Thyroid gland (tissue), 4 donors: ENCODE measurements around the gene DCAKD. TPM values are rescaled to one million over a fixed set of nuclear protein-coding genes. Genes with fewer than 3 reads are reported as not detected.

Experiments
- DNase-seq, 2 donors: peaks; one replicate each; pipeline ENCODE4 v3.0.0-alpha.2; 2019
- H3K27ac ChIP-seq, 3 donors: fragments of 200-600 bp; sonication (generic); 1 replicate in 2 of 3; 2 replicates in 1 of 3; pipeline ENCODE4 v1.5.1; 2016 to 2019; ENCODE audit warnings: mild to moderate bottlenecking in 1 of 3, moderate library complexity in 1 of 3
- H3K27me3 ChIP-seq: fragments of 200-600 bp; sonication (generic); one replicate; pipeline ENCODE4 v1.5.1; 2019
- H3K36me3 ChIP-seq, 2 donors: fragments of 200-600 bp; sonication (generic); one replicate each; pipeline ENCODE4 v1.5.1; 2016 to 2019
- H3K4me1 ChIP-seq, 2 donors: fragments of 200-600 bp; sonication (generic); one replicate each; pipeline ENCODE4 v1.5.1; 2017 to 2019
- H3K4me3 ChIP-seq, 3 donors: fragments of 200-600 bp; sonication (generic); replicated peaks in 1 of 3; 1 replicate in 2 of 3; 2 replicates in 1 of 3; pipeline ENCODE4 v1.5.1; 2016; ENCODE audit warnings: mild to moderate bottlenecking in 1 of 3
- H3K9me3 ChIP-seq: fragments of 200-600 bp; sonication (generic); one replicate; pipeline ENCODE4 v1.5.1; 2017
- POLR2A ChIP-seq, 2 donors: fragments of 450-650 bp; IDR thresholded peaks; one replicate each; pipeline ENCODE4 v1.6.1; 2017; ENCODE audit warnings: antibody characterized with exemption in 2 of 2, mild to moderate bottlenecking in 2 of 2, moderate library complexity in 1 of 2
- WGBS, 2 donors: methylation state at CpG; one replicate each; pipeline ENCODE4 v1.1.5; 2017; 5-methylcytosine and 5-hydroxymethylcytosine counted together
- intact Hi-C: fragments of 100-400 bp; cut with DNase I; formaldehyde crosslinking; loops from one replicate; pipeline ENCODE4 v1.15.1; 2023
- total RNA-seq, 4 donors: library from RNA; depleted of rRNA; stranded (reverse); fragments of >200 nt; gene quantifications; one replicate each; pipeline ENCODE4 v1.2.3, GENCODE V29; 2016
- TF ChIP-seq, protein P1 (sequence below), 6 experiments: fragments of 200-600 bp in 3 of 6; fragments of 450-650 bp in 3 of 6; sonication (generic) in 3 of 6; IDR thresholded peaks; one replicate each; pipeline ENCODE4 v1.5.1; 2016 to 2019; ENCODE audit warnings: antibody characterized with exemption in 6 of 6, mild to moderate bottlenecking in 2 of 6, inconsistent platforms in 1 of 6, moderate library complexity in 1 of 6

Gene DCAKD
- total RNA-seq, 4 donors from 2014 or later, result 53.5 to 102 (median 72.9) TPM

DNA sequence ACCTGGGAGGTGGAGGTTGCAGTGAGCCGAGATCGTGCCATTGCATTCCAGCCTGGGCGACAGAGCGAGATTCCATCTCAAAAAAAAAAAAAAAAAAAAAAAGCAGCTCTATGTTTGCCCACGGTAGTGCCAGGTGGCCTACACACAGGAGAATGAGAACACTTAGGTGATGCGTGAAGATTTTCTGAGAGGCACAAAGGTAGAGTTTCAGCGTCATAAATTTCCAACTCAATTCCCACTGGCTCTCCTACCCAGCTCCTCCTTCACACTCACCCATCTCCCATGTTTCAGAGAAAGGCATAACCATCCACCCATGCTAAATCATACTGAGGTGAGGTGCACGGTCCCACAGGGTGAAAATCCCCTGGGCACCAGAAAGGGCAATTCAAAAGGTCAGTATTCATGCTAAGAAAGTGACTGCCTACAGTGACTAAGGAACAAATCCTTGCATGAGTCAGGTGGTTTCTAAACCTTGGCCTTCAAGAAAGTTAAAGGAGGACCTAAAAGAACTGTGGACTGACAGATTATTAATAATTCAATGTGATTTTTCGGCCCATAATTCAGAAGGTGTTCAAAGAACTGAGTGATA lies 4.8 kb downstream of the DCAKD start:
- Histone ChIP-seq H3K27ac (peak overlapping the region; percentile 55 to 72 (median 60)), H3K9me3 (no peaks in the 10 kb centered on the region), H3K36me3 (no peaks in the 10 kb centered on the region), H3K27me3 (no peaks in the 10 kb centered on the region), H3K4me1 (peaks cover 38 to 47% of the 10 kb centered on the region in 2 donors), H3K4me3 (no peak overlapping the region)
- intact Hi-C loops, result no loop called here
- WGBS, 2 donors, result 86 to 87% methylated on average over 9 of the region's 9 CpGs
- DNase-seq, result no peak
- no peak for TF ChIP-seq POLR2A (IDR thresholded peaks at IDR 0.05)

DNA sequence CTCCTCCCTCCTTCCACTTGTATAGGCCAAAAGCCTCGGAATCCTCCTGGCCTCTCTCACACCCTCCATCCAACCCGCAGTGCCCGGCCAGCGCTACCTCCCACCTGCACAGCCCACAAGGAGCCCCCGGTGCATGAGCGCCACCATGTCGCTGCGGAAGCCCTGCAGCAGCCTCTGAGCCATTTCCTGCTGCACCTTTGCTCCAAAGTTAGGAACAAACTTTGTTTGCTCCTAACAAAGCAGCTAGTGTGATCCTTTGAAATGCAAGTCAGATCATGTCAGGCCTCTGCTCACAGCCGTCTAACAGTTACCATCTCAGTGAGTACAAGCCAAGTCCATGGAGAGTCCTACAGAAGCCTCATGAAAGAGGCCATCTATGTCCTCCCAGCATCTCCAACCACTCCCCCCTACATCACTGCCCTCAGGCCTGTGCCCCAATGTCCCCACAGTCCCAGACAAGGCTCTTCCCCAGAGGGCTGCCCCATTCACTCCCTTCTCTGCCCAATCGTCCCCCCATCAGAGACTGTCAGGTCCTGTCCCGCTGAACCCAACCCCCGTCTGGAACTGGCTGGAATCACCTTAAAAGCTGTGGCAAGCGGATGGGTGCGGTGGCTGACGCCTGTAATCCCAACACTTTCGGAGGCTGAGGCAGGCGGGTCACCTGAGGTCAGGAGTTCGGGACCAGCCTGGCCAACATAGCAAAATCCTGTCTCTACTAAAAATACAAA lies 7.5 kb downstream of the DCAKD start:
- TF ChIP-seq, protein P1, sequence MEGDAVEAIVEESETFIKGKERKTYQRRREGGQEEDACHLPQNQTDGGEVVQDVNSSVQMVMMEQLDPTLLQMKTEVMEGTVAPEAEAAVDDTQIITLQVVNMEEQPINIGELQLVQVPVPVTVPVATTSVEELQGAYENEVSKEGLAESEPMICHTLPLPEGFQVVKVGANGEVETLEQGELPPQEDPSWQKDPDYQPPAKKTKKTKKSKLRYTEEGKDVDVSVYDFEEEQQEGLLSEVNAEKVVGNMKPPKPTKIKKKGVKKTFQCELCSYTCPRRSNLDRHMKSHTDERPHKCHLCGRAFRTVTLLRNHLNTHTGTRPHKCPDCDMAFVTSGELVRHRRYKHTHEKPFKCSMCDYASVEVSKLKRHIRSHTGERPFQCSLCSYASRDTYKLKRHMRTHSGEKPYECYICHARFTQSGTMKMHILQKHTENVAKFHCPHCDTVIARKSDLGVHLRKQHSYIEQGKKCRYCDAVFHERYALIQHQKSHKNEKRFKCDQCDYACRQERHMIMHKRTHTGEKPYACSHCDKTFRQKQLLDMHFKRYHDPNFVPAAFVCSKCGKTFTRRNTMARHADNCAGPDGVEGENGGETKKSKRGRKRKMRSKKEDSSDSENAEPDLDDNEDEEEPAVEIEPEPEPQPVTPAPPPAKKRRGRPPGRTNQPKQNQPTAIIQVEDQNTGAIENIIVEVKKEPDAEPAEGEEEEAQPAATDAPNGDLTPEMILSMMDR (IDR thresholded peaks at IDR 0.05), result no peak
- TF ChIP-seq POLR2A (IDR thresholded peaks at IDR 0.05), result no peak
- 80 to 88% methylated on average over 17 to 18 of the region's 18 CpGs for WGBS, 2 donors
- Histone ChIP-seq H3K27me3 (no peaks in the 10 kb centered on the region), H3K9me3 (no peaks in the 10 kb centered on the region), H3K4me1 (peaks cover 29 to 43% of the 10 kb centered on the region in 2 donors), H3K36me3 (no peaks in the 10 kb centered on the region), H3K4me3 (no peak overlapping the region), H3K27ac (peak overlapping the region; percentile 45 to 54 (median 46))
- intact Hi-C loops, result no loop called here
- no peak for DNase-seq

DNA sequence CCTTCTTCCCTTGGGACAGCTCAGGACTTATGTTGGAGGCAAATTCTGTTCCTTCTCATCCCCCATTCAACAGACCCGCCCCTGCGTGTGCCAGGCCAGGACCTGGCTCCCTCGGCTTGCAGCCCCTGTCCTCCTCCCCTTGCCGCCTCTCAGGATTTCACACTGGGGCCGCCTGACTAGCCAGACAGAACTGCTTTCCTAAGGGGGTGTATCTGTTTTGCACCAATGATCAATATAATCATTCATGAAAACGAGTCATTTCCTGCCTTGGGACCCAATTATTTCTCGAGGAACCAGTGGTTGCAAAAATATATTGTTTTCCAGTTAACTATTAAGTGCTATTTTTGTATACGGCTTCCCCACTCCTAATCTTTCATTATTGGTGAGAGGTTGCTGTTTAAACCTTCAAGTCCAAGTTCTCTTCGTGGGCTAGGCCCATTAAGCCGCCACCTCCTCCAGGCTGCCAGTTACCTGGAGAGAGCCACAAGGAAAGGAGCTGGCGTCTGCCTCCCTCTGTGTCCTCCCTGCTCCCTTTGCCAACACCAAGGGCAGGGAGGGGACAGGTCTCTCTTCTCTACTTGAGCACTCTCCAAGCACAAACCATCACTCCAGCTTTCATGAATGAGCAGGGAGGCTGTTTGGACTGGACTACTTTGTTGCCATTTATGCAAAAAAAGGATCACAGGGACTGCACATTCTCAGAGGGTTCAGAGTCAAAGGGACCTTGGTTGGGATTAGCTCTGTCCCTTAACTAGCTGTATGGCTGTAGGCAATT lies 8.9 kb downstream of the DCAKD start:
- Histone ChIP-seq H3K4me3 (no peak overlapping the region), H3K27ac (peak overlapping the region; percentile 36 to 51 (median 45)), H3K9me3 (no peaks in the 10 kb centered on the region), H3K36me3 (no peaks in the 10 kb centered on the region), H3K27me3 (no peaks in the 10 kb centered on the region), H3K4me1 (peaks cover 37 to 44% of the 10 kb centered on the region in 2 donors)
- TF ChIP-seq POLR2A (IDR thresholded peaks at IDR 0.05), result no peak
- TF ChIP-seq, protein P1 (IDR thresholded peaks at IDR 0.05), result no peak
- peak; percentile 70 to 76 for DNase-seq
- 59 to 65% methylated on average over 11 of the region's 11 CpGs for WGBS, 2 donors
- intact Hi-C loops, result no loop called here

DNA sequence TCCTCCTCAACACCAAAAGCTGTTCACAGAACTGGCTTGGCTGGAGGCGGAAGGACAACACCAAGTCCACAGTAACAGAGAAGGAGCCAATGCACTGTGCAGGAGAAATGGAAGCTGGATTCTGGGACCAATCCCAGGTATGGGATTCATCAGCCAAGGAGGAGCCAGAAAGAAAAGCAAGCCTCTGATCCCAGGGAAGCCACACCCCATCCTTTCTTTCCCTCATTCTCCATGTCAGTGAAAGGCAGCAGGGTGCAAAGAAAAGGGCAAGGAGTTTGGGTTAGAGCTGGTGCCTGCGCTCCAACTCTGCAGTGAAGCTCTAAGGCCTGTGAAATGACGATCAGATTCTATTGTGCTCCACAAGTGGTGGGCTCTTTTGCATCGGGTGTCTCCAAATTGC lies 11.0 kb downstream of the DCAKD start:
- H3K27ac ChIP-seq, result no peak overlapping the region
- H3K36me3 ChIP-seq, result no peaks in the 10 kb centered on the region
- no peaks in the 10 kb centered on the region for H3K27me3 ChIP-seq
- H3K4me1 ChIP-seq, result peaks cover 33 to 39% of the 10 kb centered on the region in 2 donors
- intact Hi-C loops, result no loop called here
- 83 to 86% methylated on average over 4 of the region's 4 CpGs for WGBS, 2 donors
- no peaks in the 10 kb centered on the region for H3K9me3 ChIP-seq
- TF ChIP-seq, protein P1 (IDR thresholded peaks at IDR 0.05), result no peak
- TF ChIP-seq POLR2A (IDR thresholded peaks at IDR 0.05), result no peak
- no peak overlapping the region for H3K4me3 ChIP-seq
- DNase-seq, result no peak

DNA sequence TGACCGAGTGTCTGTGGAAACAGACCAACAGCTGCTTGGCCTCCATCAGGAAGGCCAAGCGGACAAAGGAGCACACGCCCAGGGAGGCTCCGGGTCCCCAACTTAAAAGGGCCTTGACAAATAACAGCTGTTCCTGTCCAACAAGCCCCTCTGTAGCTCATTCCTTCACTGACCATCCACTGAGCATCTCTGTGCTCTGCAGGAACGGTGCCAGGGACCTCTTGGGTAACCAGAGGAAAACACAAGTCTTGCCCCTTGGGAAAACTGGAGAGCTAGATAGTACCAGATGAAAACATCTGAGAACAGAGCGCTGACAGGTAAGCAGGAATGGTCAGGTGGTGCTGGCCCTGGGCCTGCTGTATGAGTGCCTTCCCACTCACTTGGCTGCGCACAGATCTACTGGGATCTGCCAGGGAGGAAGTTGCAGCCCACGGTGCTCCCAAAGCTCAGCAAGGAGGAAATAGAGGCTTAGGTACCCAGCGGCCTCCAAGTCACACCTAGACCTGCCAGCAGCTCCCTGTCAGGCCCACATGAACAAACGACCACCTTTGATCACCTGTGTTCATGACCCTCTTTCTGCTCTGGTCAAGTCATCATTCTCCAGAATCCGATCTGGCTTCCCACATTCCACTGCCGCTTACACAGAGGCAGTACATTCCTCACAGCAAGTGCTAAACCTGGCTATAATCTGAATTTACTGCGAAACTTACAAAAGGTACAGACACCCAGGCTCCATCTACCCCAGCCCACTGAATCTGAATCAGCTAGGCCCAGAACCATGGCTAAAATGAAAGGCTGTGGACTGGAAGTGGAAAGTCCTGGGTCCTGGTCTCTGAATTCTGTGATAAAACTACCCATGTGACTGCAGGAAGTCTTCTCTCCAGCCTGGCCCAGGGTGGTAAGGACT lies 12.5 kb downstream of the DCAKD start:
- H3K4me3 ChIP-seq, result no peak overlapping the region
- H3K27ac ChIP-seq, result peak overlapping the region; percentile 58 to 77 (median 65)
- H3K4me1 ChIP-seq, result peaks cover 33 to 36% of the 10 kb centered on the region in 2 donors
- intact Hi-C loops, result no loop called here
- H3K36me3 ChIP-seq, result peaks cover 3 to 4% of the 10 kb centered on the region in 2 donors
- peak; percentile 87 to 92 for DNase-seq
- WGBS, 2 donors, result 62 to 75% methylated on average over 12 to 13 of the region's 13 CpGs
- no peaks in the 10 kb centered on the region for H3K9me3 ChIP-seq
- no peaks in the 10 kb centered on the region for H3K27me3 ChIP-seq
- TF ChIP-seq, protein P1 (IDR thresholded peaks at IDR 0.05), result no peak
- TF ChIP-seq POLR2A (IDR thresholded peaks at IDR 0.05), result peak in 1 of 2 donors; percentile 22
